ENCODE data around the gene RIMBP3C. TPM values are rescaled to one million over a fixed set of nuclear protein-coding genes. Genes with fewer than 3 reads are reported as not detected.

The RIMBP3C gene
- total RNA-seq, 1 donor from 2014 or later: 1.4 TPM

GRCh38 chr22:21593406-21594232 is 42.4 kb upstream of the RIMBP3C start:
- H3K9me3 Mint-ChIP-seq: no peaks in the 10 kb centered on the region
- H3K27me3 Mint-ChIP-seq (ENCODE audit: low read depth): no peaks in the 10 kb centered on the region
- H3K4me3 Mint-ChIP-seq: no peak overlapping the region
- peaks cover 20% of the 10 kb centered on the region for H3K36me3 Mint-ChIP-seq (ENCODE audit: low read depth)
- peak; percentile 11 for DNase-seq (ENCODE audit: low read depth, low spot score)
- H3K27ac Mint-ChIP-seq (ENCODE audit: unreplicated experiment): no peak overlapping the region
- peaks cover 5% of the 10 kb centered on the region for H3K4me1 Mint-ChIP-seq
- peak; percentile 48 for TF ChIP-seq CTCF (conservative IDR thresholded peaks at IDR 0.05)

DNA sequence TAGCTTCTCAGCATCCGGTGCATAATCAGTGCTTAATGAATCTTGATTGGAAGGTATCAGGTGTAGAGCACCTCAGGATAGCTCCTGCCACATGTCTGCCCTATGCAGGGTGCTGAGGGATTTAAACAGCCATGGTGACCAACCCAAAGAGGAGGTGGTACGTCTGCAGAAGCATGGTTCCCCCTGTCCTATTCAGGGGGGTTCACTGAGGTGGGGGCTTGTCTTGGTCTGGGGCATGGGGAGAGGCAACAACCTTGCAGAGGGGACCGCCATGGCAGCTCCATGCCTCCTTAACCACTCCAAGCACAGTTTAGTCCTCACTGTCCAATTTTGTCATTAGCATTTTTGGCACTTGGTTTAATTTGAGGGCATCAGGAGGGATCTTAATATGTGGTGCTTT is 41.2 kb upstream of the RIMBP3C start:
- peaks cover 12% of the 10 kb centered on the region for H3K4me1 Mint-ChIP-seq
- no peak for TF ChIP-seq CTCF (conservative IDR thresholded peaks at IDR 0.05)
- no peak overlapping the region for H3K4me3 Mint-ChIP-seq
- H3K36me3 Mint-ChIP-seq (ENCODE audit: low read depth): peaks cover 18% of the 10 kb centered on the region
- H3K27me3 Mint-ChIP-seq (ENCODE audit: low read depth): no peaks in the 10 kb centered on the region
- H3K27ac Mint-ChIP-seq (ENCODE audit: unreplicated experiment): no peak overlapping the region
- DNase-seq (ENCODE audit: low read depth, low spot score): no peak
- no peaks in the 10 kb centered on the region for H3K9me3 Mint-ChIP-seq

DNA sequence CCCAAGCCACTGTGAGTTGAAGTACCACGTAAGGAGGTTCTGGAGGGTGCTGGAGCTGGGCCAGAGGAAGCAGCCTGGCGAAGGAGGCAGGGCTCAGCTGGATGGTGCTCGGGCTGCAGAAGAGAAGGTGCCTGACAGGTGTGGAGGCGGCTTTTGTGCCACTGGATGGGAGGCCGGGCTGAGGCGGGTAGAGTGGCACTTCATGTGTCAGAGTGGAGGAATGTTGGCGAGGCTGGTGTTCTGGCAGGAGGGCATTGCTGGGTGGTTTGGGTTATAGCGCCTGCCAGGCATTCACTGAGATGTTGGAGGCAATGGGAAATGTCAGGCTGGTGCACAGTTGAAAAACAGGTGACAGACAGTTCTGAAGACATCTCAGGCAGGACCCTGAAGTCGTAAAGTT is 40.4 kb upstream of the RIMBP3C start:
- H3K4me3 Mint-ChIP-seq: no peak overlapping the region
- H3K9me3 Mint-ChIP-seq: no peaks in the 10 kb centered on the region
- no peaks in the 10 kb centered on the region for H3K27me3 Mint-ChIP-seq (ENCODE audit: low read depth)
- no peak for DNase-seq (ENCODE audit: low read depth, low spot score)
- TF ChIP-seq CTCF (conservative IDR thresholded peaks at IDR 0.05): no peak
- H3K4me1 Mint-ChIP-seq: peaks cover 12% of the 10 kb centered on the region
- peaks cover 18% of the 10 kb centered on the region for H3K36me3 Mint-ChIP-seq (ENCODE audit: low read depth)
- peak overlapping the region; percentile 52 for H3K27ac Mint-ChIP-seq (ENCODE audit: unreplicated experiment)

- peaks cover 18% of the 10 kb centered on the region for H3K36me3 Mint-ChIP-seq (ENCODE audit: low read depth)
Observed at GRCh38 chr22:21590809-21591641, 39.8 kb upstream of the RIMBP3C start.

DNA sequence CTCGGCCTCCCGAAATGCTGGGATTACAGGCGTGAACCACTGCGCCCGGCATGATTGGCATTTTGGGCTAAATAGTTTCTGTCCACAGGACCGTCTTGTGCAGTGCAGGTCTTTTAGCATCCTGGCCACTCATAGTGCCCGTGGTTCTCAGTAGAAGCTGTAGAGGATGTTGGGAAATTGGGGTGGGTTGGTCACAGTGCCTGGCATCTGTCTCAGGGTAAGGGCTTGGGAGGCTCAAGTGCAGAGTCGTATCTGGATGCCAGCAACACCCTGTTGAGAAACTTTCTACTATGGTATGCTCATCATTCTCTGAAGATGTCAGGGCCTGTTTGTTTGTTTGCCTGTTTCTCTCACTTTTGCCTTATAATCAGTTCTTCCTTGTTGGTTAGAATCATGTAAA is 38.1 kb upstream of the RIMBP3C start:
- no peak for DNase-seq (ENCODE audit: low read depth, low spot score)
- no peaks in the 10 kb centered on the region for H3K9me3 Mint-ChIP-seq
- no peak overlapping the region for H3K4me3 Mint-ChIP-seq
- no peaks in the 10 kb centered on the region for H3K27me3 Mint-ChIP-seq (ENCODE audit: low read depth)
- TF ChIP-seq CTCF (conservative IDR thresholded peaks at IDR 0.05): no peak
- H3K4me1 Mint-ChIP-seq: peaks cover 18% of the 10 kb centered on the region
- peaks cover 12% of the 10 kb centered on the region for H3K36me3 Mint-ChIP-seq (ENCODE audit: low read depth)
- H3K27ac Mint-ChIP-seq (ENCODE audit: unreplicated experiment): no peak overlapping the region

More at GRCh38 chr22:21590809-21591641, 39.8 kb upstream of the RIMBP3C start:
- no peak for DNase-seq (ENCODE audit: low read depth, low spot score)
- Mint-ChIP-seq H3K27me3 (ENCODE audit: low read depth) (no peaks in the 10 kb centered on the region), H3K4me3 (no peak overlapping the region), H3K4me1 (peaks cover 12% of the 10 kb centered on the region), H3K9me3 (no peaks in the 10 kb centered on the region), H3K27ac (ENCODE audit: unreplicated experiment) (peak overlapping the region; percentile 52)
- no peak for TF ChIP-seq CTCF (conservative IDR thresholded peaks at IDR 0.05)
